SKM-1 (cell line): Measurements from ENCODE around the gene LMNA.
"Not testable (repeated sequence)": the region's sequence is repeated elsewhere in the genome, so short reads cannot be mapped to it uniquely, and the experiment has no call there.

Source experiments
- DNase-seq: peaks from one replicate; lab custom pipeline; 2025; ENCODE audit not compliant: unreplicated experiment; lab: John Stamatoyannopoulos, UW

LMNA gene

DNA sequence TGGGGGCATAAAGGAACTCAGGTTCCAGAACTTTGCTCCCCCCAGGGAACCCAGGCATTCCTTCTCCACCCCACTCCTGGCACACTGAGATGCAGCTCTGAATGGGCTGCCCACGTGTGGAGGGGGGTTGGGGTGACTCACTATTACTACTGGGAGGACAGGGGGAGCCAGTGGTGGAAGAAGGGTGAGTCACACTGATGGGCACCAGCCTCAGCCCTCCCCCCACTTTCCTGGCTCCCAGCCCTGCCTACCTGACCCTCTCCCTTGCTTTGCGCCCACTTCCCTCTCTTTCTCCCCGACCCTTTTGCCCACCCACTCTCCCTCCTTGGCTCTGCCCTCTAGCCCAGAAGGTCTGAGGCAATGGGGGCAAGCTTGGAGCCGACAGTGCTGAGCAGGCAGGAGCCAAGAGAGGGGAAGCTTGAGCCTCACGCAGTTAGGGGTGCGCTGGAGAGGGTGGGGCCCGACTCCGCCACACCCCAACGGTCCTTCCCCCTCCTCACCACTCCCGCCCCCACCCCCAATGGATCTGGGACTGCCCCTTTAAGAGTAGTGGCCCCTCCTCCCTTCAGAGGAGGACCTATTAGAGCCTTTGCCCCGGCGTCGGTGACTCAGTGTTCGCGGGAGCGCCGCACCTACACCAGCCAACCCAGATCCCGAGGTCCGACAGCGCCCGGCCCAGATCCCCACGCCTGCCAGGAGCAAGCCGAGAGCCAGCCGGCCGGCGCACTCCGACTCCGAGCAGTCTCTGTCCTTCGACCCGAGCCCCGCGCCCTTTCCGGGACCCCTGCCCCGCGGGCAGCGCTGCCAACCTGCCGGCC lies at the start of gene LMNA:
LMNA (plus strand) TSS at position 611 of the 818 bp plus-strand sequence. CDS start 208 bp downstream, outside the sequence.
- no peak for DNase-seq

DNA sequence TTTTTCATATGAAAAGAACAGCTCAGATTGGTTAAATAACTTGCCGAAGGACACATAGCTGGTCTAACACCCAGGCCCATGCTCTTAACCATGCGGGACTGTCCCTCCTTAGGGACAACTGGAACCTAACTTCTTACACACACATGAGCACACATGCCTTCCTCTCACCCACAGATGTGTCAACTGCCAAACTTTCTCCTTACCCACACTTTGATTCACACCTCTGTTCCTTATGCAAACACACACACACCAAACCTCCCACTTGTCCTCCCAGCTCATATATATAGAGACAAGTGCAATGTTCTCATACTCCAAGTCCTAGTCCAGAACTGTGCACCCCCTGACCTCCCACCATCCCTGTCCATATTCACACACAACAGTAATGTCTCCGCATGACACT lies 49.3 kb upstream of the LMNA start:
- no peak for DNase-seq

DNA sequence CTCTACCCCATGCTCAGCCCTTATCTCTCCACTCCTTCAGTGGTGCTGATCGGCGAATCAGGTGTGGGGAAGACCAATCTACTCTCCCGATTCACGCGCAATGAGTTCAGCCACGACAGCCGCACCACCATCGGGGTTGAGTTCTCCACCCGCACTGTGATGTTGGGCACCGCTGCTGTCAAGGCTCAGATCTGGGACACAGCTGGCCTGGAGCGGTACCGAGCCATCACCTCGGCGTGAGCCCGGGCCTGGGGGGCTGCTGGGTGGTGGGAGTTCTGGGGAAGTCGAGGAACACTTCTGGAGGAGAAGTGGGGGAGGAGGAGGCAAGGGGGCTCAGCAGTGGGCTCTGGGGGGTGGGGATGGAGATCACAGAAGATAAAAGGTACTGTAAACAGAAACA lies 48.6 kb upstream of the LMNA start:
- DNase-seq, result no peak

DNA sequence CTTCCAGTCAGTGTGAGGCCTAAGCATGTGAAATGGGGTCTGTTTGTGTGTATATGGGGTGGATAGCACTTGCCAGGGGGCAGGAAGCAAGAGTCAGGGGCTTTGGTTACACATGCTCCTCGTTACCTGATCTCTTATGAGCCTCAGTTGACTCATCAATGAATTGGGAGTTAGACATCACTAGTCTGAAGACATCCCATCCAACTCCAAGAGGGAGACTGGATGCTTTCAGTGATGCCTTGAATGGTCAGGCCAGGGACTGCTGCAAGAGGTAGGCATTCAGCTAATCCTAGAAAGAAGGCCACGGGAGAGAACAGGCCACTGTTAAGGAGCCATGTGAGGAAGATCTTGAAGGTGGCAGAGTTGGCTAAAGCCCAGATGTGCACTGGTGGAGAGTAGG lies 47.2 kb upstream of the LMNA start:
- no peak for DNase-seq

DNA sequence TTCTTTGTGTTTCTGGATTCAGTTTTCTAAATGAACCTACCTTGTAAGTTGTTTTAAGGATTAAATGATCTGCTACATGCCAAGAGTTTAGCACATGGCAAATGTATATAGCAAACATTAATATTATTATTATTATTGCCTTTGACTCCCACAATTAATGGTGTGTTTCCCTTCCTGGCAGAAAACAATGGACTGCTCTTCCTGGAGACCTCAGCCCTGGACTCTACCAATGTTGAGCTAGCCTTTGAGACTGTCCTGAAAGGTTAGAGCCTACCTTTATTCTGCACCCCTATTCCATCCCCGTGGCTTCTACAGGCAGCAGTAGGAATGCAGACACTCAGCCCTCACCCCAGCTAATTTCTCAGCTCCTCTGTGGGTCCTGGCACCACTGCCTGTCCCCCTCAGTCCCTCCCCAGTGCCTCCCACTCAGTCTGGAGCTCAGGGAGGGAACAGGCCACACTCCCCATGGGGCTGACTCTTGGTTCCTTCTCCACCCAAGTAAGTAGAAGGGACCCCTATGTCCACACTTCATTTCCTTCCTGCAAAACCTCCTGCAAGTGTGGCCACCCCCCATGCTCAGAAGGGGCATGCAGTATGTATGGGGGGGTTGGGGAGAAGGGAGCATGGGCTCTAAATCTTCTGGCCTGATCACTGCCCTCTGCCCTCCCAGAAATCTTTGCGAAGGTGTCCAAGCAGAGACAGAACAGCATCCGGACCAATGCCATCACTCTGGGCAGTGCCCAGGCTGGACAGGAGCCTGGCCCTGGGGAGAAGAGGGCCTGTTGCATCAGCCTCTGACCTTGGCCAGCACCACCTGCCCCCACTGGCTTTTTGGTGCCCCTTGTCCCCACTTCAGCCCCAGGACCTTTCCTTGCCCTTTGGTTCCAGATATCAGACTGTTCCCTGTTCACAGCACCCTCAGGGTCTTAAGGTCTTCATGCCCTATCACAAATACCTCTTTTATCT lies 44.7 kb upstream of the LMNA start:
- no peak for DNase-seq

DNA sequence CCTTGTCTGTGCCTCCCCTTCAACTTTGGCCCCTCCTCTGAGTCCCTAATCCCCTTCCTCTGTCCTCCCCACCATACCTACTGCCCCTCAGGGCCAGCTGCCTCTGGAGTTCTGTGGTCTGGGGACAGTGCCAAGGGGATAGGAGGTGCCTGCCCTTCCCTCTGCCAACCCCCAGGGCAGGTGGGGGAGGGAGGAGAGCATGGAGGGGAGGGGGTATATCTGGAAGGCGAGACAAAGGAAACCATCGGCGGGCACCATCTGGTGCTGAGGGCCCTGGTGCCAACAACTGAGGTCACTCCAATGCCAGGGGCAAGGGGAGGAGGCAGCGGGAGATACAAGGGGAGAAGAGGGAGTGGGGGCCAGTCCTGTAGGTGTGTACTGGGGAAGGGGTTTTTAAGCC lies 44.0 kb upstream of the LMNA start:
- DNase-seq, result no peak

DNA sequence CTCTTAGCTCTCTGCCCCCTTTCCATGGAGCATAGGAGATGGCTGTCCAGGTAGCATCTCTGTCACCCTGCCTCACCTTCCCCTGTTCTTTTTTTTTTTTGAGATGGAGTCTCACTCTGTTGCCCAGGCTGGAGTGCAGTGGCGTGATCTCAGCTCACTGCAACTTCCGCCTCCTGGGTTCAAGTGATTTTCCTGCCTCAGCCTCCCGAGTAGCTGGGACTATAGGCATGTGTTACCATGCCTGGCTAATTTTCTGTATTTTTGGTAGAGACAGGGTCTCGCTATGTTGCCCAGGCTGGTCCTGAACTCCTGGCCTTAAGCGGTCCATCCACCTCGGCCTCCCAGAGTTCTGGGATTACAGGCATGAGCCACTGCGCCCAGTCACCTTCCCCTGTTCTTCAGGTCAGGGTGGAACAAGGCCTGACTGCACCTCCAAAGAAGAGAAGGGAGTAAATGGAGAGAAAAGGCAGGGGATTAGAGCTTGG lies 43.1 kb upstream of the LMNA start:
- not testable (repeated sequence) for DNase-seq

DNA sequence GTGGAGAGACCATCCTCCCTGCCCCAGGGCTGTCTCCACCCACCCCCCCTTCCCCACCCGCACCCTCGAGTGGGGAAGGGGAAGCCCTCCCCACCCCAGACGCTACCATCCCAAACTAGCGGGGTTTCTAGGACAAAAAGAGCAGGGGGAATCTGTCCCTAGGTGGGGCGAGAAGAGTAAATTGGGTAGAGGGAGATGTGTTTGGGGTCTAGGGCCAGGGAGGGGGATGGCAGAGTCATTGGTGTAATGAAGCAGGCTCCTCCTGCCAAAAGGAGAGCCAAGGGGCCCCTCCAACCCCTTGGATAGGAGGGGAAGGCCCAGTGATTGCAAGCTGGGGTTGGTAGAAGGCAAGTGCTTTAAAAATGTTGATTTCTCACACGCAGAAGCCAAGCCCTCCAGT lies 42.3 kb upstream of the LMNA start:
- DNase-seq, result no peak

DNA sequence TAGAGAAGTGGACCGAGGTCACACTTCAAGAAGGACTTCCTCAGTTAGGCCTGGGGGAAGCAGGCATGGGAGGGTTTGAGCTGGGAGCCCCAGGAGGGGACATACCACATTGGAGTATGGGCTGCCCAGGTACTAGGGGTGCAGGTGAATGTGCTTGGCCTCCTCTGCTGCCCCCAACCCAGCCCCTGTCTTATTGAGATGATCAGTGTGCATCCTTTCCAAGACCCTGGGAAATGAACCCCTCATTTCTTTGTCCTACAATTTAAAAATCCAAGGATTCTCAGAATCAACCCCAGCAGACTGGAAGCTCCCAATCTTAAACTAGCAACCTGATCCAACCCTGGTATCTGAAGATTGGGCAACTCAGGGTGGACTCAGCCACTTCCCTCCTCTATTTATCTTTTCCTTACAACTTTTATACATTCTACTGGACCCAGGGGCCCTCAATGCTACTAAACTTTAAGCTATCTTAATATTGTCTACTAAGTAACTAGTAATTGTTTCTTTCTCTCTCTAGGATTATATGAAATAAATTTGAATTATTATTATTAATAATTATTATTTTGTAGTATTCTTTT lies 41.3 kb upstream of the LMNA start:
- DNase-seq, result no peak

DNA sequence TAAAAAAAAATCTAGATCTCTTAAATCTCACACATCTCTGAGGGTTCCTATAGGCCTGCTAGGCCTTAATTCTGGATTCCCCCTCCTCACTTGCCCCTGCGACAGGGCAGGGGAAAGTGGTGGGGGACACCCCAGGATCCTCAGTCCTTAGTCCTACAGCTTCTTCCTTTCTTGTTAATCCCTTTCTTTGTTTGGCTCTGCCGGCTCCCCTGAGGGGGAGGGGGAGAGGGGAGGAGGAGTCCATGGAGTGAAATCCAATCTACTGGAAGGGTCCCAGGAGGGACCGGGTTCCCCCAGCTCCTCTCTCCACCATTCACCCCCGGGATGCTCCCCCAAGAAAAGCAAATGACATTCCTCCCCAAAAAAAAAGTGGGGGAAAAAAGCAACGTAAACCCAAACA lies 40.8 kb upstream of the LMNA start:
- DNase-seq, result no peak

DNA sequence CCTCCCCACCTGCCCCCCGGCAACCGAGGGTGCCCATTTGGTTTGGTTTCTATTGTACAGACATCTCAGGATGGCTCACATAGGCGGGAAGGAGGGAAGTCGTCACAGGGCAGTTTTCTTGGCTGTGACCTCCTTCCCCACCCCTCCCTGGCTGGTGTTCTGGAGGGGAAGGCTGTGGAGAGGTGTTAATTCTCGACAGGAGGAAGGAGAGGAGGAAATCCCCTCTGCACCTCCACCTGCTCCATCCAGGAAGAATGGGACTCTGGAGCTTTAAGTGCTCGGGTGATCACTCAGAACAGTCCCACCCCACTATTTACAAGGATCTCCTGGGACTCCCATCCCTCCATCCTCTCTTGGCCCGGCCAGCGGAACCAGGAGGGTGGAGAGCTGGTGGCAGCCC lies 39.9 kb upstream of the LMNA start:
- no peak for DNase-seq

DNA sequence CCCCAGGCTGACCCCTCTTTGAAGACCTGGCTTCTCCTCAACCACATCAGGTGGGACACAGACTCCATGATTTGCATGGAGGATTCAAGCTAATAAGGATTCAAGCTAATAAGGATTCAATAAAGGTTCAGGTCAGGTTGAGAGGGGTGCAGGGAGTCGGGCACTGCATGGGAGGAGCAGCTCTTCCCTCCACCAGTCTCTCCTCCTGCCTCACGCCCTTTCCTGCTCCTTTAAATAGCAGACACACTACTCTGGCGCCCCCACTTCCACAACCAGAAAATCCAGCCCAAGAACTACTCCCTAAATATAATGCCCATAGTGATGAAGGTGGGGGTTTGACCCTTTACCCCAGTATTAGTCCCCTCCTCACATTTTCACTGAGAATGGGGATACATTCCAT lies 39.3 kb upstream of the LMNA start:
- DNase-seq, result no peak

DNA sequence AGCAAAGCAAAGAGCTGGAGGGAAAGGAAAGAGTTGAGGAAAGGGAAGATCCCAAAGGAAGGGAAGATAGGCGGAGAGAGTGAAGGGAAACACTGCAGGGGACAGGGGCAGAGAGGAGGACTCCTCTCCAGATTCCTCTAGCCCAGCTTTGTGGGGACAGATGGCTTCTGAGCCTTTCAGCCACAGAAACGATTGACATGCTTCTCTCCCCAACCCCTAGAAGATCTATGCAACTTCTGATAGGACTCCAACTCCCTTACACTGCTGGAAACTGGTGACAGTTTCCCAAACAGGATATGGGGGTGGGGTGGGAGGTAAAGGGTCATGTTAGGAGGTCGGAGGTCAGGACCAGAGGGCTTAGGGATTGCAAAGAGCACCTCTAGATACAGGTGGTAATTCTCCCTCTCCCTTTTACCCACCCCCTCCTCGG lies 38.7 kb upstream of the LMNA start:
- DNase-seq, result no peak

DNA sequence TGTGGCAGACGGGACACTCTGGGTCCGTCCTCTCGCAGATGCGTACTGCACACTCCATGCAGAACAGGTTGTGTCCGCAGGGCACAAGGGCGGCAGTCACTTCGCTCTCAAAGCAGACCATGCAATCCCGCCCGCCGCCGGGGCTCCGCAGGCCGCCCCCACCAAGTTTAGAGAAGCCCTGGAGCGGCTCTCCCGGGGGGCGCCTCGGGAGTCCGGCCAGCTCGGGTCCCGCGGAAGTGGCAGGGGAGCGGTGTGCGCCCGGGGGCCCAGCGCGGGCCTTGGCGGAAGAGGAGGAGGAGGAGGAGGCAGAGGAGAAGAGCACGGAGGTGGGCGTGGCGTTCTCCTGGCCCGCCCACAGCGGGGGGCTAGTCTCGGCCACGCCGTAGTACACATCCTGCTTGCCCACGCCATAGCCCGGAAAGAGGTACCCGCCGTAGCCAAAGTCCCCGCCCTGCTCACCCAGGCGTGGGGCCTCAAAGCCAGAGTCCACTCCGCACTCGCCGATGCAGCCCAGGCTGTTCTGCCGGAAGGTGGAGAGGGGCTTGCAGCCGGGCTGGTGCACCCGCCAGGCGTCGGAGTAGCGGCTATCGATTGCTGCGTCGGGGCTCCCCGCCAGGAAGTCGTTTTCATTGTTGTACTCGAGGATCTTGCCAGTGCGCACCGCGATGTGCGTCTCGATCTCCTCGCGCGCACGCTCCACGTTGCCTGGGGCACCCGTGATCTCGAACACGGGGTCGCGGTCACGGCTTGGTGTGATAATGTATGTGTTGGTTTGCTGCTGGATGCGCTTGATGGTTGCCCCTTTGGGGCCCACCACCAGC lies 37.7 kb upstream of the LMNA start:
- no peak for DNase-seq

DNA sequence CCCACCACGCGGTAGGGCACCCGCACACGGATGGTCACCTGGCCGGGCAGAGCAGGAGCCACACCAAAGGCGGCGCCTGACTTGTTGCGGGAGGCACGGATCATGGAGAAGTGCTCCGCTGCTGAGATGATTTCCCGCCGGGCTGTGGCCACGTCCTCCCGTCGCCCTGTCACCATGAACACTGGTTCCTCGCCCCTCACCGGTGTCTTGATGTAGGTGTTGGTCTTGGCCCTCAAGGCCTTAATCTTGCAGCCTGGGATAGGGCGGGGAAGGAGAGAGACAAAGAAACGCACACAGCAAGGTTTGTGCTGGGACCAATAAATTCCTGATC lies 37.1 kb upstream of the LMNA start:
- no peak for DNase-seq

DNA sequence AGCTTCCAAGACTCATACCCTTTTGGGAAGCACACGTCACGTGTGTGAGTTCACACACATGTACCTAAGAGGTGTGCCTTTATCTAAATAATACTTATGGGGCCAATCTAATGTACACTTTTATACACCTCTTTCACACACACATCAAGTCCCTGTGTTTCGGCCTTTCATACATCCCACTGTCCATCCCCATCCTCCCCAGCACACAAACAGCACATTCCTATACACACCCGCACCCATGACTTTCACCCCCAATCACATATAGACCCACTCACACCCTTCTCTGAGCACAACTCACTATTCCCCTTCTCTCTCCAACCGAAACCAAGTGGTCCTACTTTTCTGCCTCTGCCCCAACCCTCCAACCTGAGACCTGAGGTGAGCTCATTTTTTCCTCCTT lies 35.8 kb upstream of the LMNA start:
- DNase-seq, result no peak

DNA sequence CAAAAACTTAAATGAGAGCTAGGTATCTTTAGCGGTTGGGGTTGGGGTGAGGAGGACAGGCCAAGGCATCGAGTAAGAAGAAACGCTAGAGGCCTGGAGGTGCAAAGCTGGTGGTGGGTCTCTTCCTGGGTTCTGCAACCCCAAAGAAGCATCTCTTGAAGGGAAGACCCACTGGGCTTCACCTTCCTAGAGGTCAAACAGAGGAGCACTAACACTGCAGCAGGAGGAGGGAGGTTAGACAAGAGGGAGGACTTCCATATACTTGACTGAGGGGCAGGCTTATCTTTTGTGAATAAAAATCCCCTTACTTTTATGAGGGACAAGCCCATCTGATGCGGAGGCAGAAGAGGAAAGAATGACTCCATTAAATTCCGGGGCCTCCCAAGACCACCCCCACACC lies 34.7 kb upstream of the LMNA start:
- no peak for DNase-seq

DNA sequence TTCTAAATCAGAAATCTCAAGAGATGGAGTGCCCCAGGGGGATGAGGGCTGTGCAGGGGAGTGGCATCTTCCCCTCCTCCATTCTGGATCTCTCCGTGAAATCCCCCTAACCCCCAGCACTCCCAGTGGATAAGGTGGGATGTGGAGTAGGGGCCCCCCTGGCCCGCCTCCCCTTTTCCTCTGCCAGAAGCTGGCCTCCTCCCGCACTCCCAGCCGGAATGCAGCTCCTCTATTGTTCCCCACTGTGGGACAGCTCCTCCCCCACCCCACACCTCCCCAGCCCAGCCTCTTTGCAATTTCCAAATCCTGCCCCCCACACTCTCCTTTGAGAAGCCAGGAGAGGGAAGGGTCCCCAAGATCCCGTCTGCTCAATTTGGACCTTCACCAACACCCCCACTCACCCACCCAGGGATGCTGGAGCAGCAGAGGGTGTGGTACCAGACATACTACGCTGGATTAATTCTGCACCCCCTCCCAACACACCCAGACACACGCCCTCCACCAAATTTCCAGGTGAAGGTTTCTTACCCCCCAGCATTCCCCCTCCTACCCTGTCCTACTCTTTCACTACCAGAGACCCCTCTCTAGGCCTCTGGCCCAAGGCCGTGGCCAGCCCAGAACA lies 34.2 kb upstream of the LMNA start:
- DNase-seq, result no peak

DNA sequence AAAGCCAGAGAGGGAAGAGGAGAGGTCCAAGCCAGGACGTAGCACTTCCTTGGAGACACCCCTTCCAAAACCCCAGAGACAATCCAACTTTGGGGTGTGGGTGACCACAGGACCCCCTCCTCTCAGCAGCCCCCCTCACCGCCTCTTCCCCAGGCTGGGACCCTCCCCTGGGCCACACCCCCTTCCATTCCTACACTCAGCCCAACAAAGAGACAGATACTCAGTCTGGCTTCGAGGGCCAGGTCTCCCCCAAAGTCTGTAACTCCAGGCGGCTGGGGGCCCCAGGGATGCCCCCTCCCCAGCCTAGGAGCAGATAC lies 33.7 kb upstream of the LMNA start:
- DNase-seq, result no peak

DNA sequence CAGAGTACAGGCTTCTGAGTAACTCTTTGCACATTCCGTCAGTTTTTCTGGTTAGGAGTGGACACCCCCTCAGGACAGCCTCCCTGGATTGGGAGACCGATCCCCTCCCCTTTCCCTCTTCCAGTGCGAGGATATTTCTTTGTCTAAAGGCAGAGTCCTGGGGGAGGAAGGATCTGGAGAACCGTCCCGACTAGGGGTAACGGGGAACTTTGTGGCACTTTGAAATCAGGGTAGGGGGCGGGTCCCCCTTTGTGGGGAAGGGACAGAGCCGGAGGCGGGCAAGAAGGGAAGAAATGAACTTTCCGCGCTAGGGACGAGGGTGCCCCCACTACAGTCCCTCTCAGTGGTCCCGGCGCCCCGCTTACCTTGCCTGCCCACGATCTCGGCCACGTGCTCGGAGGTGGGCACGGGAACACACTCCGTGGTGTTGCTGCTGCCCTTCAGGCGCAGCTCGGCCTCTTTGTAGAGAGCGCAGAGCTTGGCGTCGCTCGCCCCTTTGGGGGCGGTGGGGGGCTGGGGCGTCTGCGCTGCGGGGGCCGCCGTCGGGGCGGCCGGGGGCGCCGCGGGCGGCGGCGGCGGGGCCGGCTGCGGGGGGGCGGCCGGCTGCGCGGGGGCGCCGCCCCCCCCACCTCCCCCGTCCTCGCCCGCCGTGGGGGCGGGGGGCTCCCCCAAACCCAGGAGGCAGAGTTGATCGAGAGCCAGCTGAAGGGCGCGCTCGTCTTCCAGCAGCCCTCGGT lies 33.2 kb upstream of the LMNA start:
- no peak for DNase-seq
